Mesenchymal stem cell (in vitro differentiated cells and primary cell): ENCODE data around the gene AP1B1.

ENCODE experiments used
- DNase-seq: peaks from one replicate; pipeline ENCODE4 v3.0.0-alpha.2; 2013
- H2AFZ ChIP-seq: one replicate; pipeline ENCODE4 v1.6.1; 2013; ENCODE audit warnings: low read depth, mild to moderate bottlenecking, control low read depth, inconsistent platforms, low read length, moderate library complexity
- H2AK5ac ChIP-seq: 2 replicates; pipeline ENCODE4 v1.6.1; 2013; ENCODE audit warnings: low read length, moderate library complexity, mild to moderate bottlenecking, inconsistent platforms; ENCODE audit not compliant: severe bottlenecking
- H2BK120ac ChIP-seq: one replicate; pipeline ENCODE4 v1.6.1; 2013; ENCODE audit warnings: low read depth, mild to moderate bottlenecking, inconsistent platforms, low read length, moderate library complexity
- H2BK12ac ChIP-seq, 2 experiments: one replicate each; pipeline ENCODE4 v1.6.1; 2013; ENCODE audit warnings: inconsistent platforms in 2 of 2, low read length in 2 of 2, mild to moderate bottlenecking in 2 of 2, moderate library complexity in 2 of 2, control low read depth in 1 of 2
- H2BK15ac ChIP-seq: one replicate; pipeline ENCODE4 v1.6.1; 2013; ENCODE audit warnings: mild to moderate bottlenecking, low read depth, inconsistent platforms; ENCODE audit not compliant: poor library complexity, severe bottlenecking
- H2BK5ac ChIP-seq: 2 replicates; pipeline ENCODE4 v1.6.1; 2013; ENCODE audit warnings: low read depth, mild to moderate bottlenecking, low read length, control low read depth, inconsistent platforms; ENCODE audit not compliant: poor library complexity, severe bottlenecking
- H3K14ac ChIP-seq, 2 experiments: one replicate each; pipeline ENCODE4 v1.6.1; 2013; ENCODE audit warnings: inconsistent platforms in 2 of 2, low read length in 2 of 2, control low read depth in 1 of 2, mild to moderate bottlenecking in 1 of 2, moderate library complexity in 1 of 2
- H3K18ac ChIP-seq, 2 experiments: one replicate each; pipeline ENCODE4 v1.6.1; 2013; ENCODE audit warnings: inconsistent platforms in 2 of 2, low read length in 2 of 2, control low read depth in 1 of 2, low read depth in 1 of 2, mild to moderate bottlenecking in 1 of 2
- H3K23ac ChIP-seq, 2 experiments: one replicate each; pipeline ENCODE4 v1.6.1; 2013; ENCODE audit warnings: inconsistent platforms in 2 of 2, low read length in 2 of 2, mild to moderate bottlenecking in 2 of 2, moderate library complexity in 2 of 2, control low read depth in 1 of 2
- H3K27ac ChIP-seq: 2 replicates; pipeline ENCODE4 v1.5.1; 2013; ENCODE audit warnings: mild to moderate bottlenecking, moderate library complexity, low read length, control low read depth, inconsistent platforms; ENCODE audit not compliant: poor library complexity, severe bottlenecking
- H3K27me3 ChIP-seq, 2 experiments: 2 replicates each; pipeline versions ENCODE4 v1.6.1 to v1.7.0; 2013; ENCODE audit warnings: low read length in 2 of 2, mild to moderate bottlenecking in 2 of 2, moderate library complexity in 2 of 2, control low read depth in 1 of 2, inconsistent platforms in 1 of 2; ENCODE audit not compliant: control insufficient read depth in 1 of 2, insufficient read depth in 1 of 2
- H3K36me3 ChIP-seq, 2 experiments: 2 replicates each; pipeline versions ENCODE4 v1.6.1 to v1.7.0; 2013; ENCODE audit warnings: low read length in 2 of 2, control low read depth in 1 of 2, inconsistent platforms in 1 of 2, low read depth in 1 of 2, mild to moderate bottlenecking in 1 of 2; ENCODE audit not compliant: insufficient read depth in 2 of 2, control insufficient read depth in 1 of 2
- H3K4ac ChIP-seq, 2 experiments: one replicate each; pipeline ENCODE4 v1.6.1; 2013; ENCODE audit warnings: inconsistent platforms in 2 of 2, low read length in 2 of 2, mild to moderate bottlenecking in 2 of 2, moderate library complexity in 2 of 2, control low read depth in 1 of 2, low read depth in 1 of 2
- H3K4me1 ChIP-seq: 2 replicates; pipeline ENCODE4 v1.6.1; 2013; ENCODE audit warnings: low read depth, low read length, control low read depth; ENCODE audit not compliant: control insufficient read depth, insufficient read depth
- H3K4me2 ChIP-seq: 2 replicates; pipeline ENCODE4 v1.6.1; 2013; ENCODE audit warnings: low read length, mild to moderate bottlenecking, inconsistent platforms; ENCODE audit not compliant: poor library complexity, severe bottlenecking
- H3K4me3 ChIP-seq, 2 experiments: 2 replicates each; pipeline versions ENCODE4 v1.5.1 to v1.7.0; 2013; ENCODE audit warnings: low read length in 2 of 2, mild to moderate bottlenecking in 2 of 2, control low read depth in 1 of 2, low read depth in 1 of 2; ENCODE audit not compliant: insufficient read depth in 1 of 2
- H3K79me1 ChIP-seq: replicated peaks from 2 replicates; pipeline ENCODE4 v1.6.1; 2013; ENCODE audit warnings: mild to moderate bottlenecking, control low read depth, low read length, inconsistent platforms; ENCODE audit not compliant: poor library complexity, severe bottlenecking
- H3K9ac ChIP-seq: 2 replicates; pipeline ENCODE4 v1.7.0; 2013; ENCODE audit warnings: mild to moderate bottlenecking, low read length, moderate library complexity
- H3K9me3 ChIP-seq: 2 replicates; pipeline ENCODE4 v1.7.0; 2013; ENCODE audit warnings: mild to moderate bottlenecking, low read length; ENCODE audit not compliant: control insufficient read depth
- H4K8ac ChIP-seq: one replicate; pipeline ENCODE4 v1.6.1; 2013; ENCODE audit warnings: inconsistent platforms, mild to moderate bottlenecking, low read length, moderate library complexity
- H4K91ac ChIP-seq: one replicate; pipeline ENCODE4 v1.6.1; 2013; ENCODE audit warnings: mild to moderate bottlenecking, low read length, inconsistent platforms
- WGBS: methylation state at CpG from one replicate; pipeline ENCODE4 v1.1.7; 2013; ENCODE audit warnings: mixed read lengths; 5-methylcytosine and 5-hydroxymethylcytosine counted together

The AP1B1 gene

DNA sequence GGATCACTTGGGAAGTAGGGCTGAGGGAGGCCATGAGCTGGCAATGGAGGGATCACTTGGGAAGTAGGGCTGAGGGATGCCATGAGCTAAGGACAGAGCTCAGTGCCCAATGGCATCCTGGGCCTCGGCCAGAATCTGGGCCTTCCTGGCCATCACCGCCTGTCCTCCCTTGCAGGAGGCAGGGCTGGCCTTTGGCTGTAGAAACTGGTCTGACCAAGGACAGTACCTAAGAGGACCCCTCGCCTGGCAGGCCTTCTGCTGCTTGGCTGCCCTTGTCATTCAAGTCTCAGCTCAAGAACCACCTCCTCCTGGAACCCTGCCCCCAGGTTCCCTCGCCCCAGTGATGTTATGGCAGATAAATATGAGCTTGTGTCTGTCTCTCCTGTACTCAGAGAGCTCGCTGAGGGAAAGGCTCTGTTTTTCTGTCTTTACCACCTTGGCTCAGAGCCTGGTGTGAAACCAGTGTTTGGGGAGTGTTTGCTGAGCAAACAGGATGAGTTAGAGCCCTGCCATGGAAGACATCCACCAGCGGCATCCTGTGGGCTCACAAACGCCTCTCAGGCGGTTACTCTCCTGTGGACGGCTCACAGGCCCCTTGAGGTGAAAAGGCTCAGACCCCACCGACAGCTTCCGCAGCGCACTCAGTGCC, 53.5 kb downstream of the AP1B1 start:
- Histone ChIP-seq H3K27ac (no peak overlapping the region), H3K27me3 (no peaks in the 10 kb centered on the region), H3K4me2 (no peak overlapping the region), H3K36me3 (peaks cover 47 to 97% of the 10 kb centered on the region in 2 experiments), H3K79me1 (peaks cover 2% of the 10 kb centered on the region), H3K4ac (no peak overlapping the region), H3K14ac (no peak overlapping the region), H2BK12ac (no peak overlapping the region), H3K4me1 (peaks cover 31% of the 10 kb centered on the region), H2AFZ (no peak overlapping the region), H3K18ac (no peak overlapping the region), H2BK5ac (no peak overlapping the region), H3K23ac (no peak overlapping the region), H3K9ac (no peak overlapping the region), H3K4me3 (no peak overlapping the region), H2AK5ac (no peak overlapping the region), H4K91ac (no peak overlapping the region), H4K8ac (no peak overlapping the region), H2BK120ac (no peak overlapping the region), H3K9me3 (no peaks in the 10 kb centered on the region), H2BK15ac (no peak overlapping the region)
- DNase-seq = no peak
- 98% methylated on average over 12 of the region's 12 CpGs for WGBS

DNA sequence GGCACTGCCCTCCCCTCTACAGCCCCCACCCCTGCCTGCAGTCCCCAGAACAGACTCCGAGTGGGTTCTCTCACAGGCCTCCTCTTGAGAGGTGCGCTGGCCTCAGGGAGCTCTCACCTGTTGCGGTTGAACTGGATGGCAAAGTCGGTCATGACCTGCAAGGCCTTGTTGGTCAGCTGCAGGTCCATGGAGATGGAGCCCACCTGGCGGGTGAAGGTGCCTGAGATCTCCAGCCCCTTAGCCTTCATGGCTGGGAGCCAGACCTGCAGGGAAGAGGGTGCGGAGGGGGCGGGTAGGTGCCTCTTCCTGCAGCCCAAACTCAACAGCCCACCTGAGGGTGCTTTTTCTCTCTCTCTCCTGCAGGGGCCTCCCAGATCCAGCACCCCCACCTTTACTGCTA, 54.2 kb downstream of the AP1B1 start:
- Histone ChIP-seq H3K14ac (no peak overlapping the region), H4K8ac (no peak overlapping the region), H2BK15ac (no peak overlapping the region), H3K27ac (no peak overlapping the region), H3K4me3 (no peak overlapping the region), H3K4me1 (peaks cover 36% of the 10 kb centered on the region), H3K4me2 (no peak overlapping the region), H3K9ac (no peak overlapping the region), H3K23ac (no peak overlapping the region), H2BK12ac (no peak overlapping the region), H2BK5ac (no peak overlapping the region), H3K27me3 (no peaks in the 10 kb centered on the region), H3K79me1 (peaks cover 2% of the 10 kb centered on the region), H3K36me3 (peaks cover 46 to 97% of the 10 kb centered on the region in 2 experiments), H2AFZ (no peak overlapping the region), H2BK120ac (no peak overlapping the region), H3K4ac (no peak overlapping the region), H3K18ac (no peak overlapping the region), H4K91ac (no peak overlapping the region), H3K9me3 (no peaks in the 10 kb centered on the region), H2AK5ac (no peak overlapping the region)
- DNase-seq = no peak
- 98% methylated on average over 5 of the region's 7 CpGs for WGBS

DNA sequence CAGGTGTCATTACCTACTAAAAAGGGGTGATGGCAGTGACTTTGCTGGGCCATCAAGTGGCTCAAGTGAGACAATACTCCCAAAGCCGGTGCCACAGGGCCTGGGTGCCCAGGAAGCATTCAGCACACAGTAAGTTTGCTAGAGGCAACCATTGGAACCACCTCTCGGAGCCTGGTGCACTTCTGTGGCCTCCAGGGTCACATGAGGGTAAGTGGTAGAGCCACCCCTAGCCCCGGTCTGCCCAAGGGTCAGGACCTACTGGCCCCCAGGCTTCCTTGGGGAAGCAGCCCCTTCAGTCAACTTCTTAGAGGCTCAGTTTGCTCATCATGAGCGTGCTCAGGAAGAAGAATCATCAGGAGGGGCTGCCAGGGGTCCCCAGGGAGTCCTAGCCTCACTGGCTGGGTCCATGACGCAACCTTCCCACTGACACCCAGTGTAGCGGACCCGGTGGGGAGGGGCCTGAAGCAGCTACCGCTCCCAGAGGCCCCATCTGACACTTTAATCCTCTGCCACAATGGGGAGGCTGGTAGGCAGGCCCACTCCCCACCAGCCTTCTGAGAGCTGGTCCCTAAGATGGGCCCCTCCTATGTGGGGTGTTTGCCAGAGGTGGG, 55.4 kb downstream of the AP1B1 start:
- Histone ChIP-seq H3K4me1 (peaks cover 41% of the 10 kb centered on the region), H3K23ac (no peak overlapping the region), H3K4me2 (no peak overlapping the region), H3K4me3 (no peak overlapping the region), H3K14ac (no peak overlapping the region), H3K36me3 (peaks cover 39 to 97% of the 10 kb centered on the region in 2 experiments), H2BK120ac (no peak overlapping the region), H4K8ac (no peak overlapping the region), H3K18ac (no peak overlapping the region), H3K4ac (no peak overlapping the region), H3K27me3 (no peaks in the 10 kb centered on the region), H3K79me1 (peaks cover 2% of the 10 kb centered on the region), H3K27ac (no peak overlapping the region), H2AK5ac (no peak overlapping the region), H2AFZ (no peak overlapping the region), H3K9ac (no peak overlapping the region), H2BK15ac (no peak overlapping the region), H2BK5ac (no peak overlapping the region), H4K91ac (no peak overlapping the region), H2BK12ac (no peak overlapping the region), H3K9me3 (no peaks in the 10 kb centered on the region)
- no peak for DNase-seq
- WGBS = 93% methylated on average over 7 of the region's 8 CpGs

DNA sequence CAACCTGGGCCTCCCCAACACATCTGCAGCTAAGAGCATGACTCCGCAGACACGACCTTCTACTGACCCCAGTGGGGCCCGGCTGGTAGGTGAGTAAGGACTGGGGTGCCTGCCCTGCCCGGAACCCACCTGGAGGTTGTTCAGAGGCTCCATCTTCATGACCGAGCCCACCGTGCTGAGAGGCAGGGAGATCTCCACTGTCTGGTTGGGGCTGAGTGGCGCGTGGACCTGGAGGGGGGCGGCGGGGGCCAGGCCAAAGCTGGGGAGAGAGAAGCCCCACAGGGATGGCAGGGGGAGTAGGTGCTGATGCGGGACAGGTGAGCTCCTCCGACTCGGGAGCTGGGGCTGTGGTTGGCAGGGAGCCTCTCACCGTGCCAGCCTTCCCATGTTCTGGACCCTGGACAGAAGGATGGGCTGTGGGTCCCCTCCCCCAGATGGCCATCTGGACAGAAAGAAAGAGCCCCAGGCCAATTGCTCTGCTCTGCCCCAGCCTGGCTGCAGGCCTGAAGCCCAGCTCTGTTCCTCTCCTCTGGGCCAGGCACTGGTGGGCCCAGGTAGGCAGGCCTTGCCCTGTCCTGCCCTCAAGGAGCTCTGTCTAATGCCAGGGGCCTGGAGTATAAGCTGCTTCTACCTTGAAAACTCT, 56.6 kb downstream of the AP1B1 start:
- Histone ChIP-seq H2BK12ac (peak overlapping the region in 1 of 2 experiments; percentile 71), H2AFZ (no peak overlapping the region), H3K14ac (no peak overlapping the region), H3K18ac (no peak overlapping the region), H3K9me3 (no peaks in the 10 kb centered on the region), H3K79me1 (peaks cover 2% of the 10 kb centered on the region), H3K4me2 (no peak overlapping the region), H2BK120ac (no peak overlapping the region), H4K91ac (peak overlapping the region; percentile 93), H2AK5ac (no peak overlapping the region), H3K4ac (peak overlapping the region in 1 of 2 experiments; percentile 57), H3K36me3 (peaks cover 40 to 96% of the 10 kb centered on the region in 2 experiments), H2BK15ac (no peak overlapping the region), H3K4me3 (no peak overlapping the region), H4K8ac (no peak overlapping the region), H3K23ac (no peak overlapping the region), H3K9ac (no peak overlapping the region), H2BK5ac (no peak overlapping the region), H3K27ac (no peak overlapping the region), H3K4me1 (peaks cover 40% of the 10 kb centered on the region), H3K27me3 (no peaks in the 10 kb centered on the region)
- WGBS = 89% methylated on average over 14 of the region's 14 CpGs
- no peak for DNase-seq
